NB4 (cell line): Measurements from ENCODE around the gene CHST11.

Source experiments
- TF ChIP-seq, protein P1 (sequence below): IDR thresholded peaks from 2 replicates; pipeline ENCODE4 v1.6.1; 2011; ENCODE audit warnings: low read depth, low read length
- TF ChIP-seq, protein P2 (sequence below): IDR thresholded peaks from one replicate; pipeline ENCODE4 v1.5.1; 2012; ENCODE audit warnings: low read depth, low read length

DNA sequence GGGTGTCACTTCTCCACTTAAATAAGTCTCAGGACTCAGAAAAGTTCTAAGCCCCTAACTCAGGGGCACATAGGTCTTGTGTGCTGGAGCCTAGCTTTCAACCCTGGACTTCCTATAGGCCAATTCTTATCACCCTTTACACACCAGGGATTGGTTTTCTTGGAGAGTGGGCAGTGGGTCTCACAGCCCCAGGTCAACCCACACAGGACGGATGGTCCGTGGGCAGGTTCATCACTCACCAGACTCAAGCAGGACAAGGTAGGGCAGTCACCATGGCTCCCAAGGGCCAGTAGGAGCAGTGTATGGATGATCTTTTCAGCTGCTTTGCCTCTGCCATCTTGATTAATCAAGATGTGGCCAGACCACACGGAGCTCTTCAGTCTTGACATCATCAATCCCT is 268.9 kb downstream of the CHST11 start:
- TF ChIP-seq, protein P1, sequence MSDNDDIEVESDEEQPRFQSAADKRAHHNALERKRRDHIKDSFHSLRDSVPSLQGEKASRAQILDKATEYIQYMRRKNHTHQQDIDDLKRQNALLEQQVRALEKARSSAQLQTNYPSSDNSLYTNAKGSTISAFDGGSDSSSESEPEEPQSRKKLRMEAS: no peak
- TF ChIP-seq, protein P2, sequence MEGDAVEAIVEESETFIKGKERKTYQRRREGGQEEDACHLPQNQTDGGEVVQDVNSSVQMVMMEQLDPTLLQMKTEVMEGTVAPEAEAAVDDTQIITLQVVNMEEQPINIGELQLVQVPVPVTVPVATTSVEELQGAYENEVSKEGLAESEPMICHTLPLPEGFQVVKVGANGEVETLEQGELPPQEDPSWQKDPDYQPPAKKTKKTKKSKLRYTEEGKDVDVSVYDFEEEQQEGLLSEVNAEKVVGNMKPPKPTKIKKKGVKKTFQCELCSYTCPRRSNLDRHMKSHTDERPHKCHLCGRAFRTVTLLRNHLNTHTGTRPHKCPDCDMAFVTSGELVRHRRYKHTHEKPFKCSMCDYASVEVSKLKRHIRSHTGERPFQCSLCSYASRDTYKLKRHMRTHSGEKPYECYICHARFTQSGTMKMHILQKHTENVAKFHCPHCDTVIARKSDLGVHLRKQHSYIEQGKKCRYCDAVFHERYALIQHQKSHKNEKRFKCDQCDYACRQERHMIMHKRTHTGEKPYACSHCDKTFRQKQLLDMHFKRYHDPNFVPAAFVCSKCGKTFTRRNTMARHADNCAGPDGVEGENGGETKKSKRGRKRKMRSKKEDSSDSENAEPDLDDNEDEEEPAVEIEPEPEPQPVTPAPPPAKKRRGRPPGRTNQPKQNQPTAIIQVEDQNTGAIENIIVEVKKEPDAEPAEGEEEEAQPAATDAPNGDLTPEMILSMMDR: no peak
